NCI-H2196 treated with DMSO at 0.1 percent for 48 hours (cell line): ENCODE measurements around the gene RBFOX2.
"Not testable (repeated sequence)": the region's sequence is repeated elsewhere in the genome, so short reads cannot be mapped to it uniquely, and the experiment has no call there.

Experiments used
- DNase-seq: peaks from one replicate; lab custom pipeline; 2025; ENCODE audit not compliant: unreplicated experiment; lab: John Stamatoyannopoulos, UW

Gene RBFOX2

GRCh38 chr22:36044517-36044916 lies 15.9 kb upstream of the RBFOX2 start:
- not testable (repeated sequence) for DNase-seq

GRCh38 chr22:36042240-36042639 lies 13.6 kb upstream of the RBFOX2 start:
- no peak for DNase-seq

GRCh38 chr22:36039125-36039524 lies 10.5 kb upstream of the RBFOX2 start:
- no peak for DNase-seq

- DNase-seq, result no peak
These were observed 8.6 kb upstream of the RBFOX2 start for GRCh38 chr22:36037102-36037758.

GRCh38 chr22:36036167-36036624 lies 7.6 kb upstream of the RBFOX2 start:
- no peak for DNase-seq

GRCh38 chr22:36032611-36033010 lies 4.0 kb upstream of the RBFOX2 start:
- DNase-seq, result no peak

GRCh38 chr22:36029406-36029755 lies 757 bp upstream of the RBFOX2 start:
- DNase-seq, result no peak

GRCh38 chr22:36027935-36028645 lies 534 bp downstream of the RBFOX2 start:
- DNase-seq, result no peak

- DNase-seq, result no peak
These were observed 1.1 kb downstream of the RBFOX2 start for GRCh38 chr22:36027579-36027934.

- DNase-seq, result no peak
These were observed 1.9 kb downstream of the RBFOX2 start for GRCh38 chr22:36026741-36027140.

GRCh38 chr22:36022697-36023096 lies 5.9 kb downstream of the RBFOX2 start:
- DNase-seq, result no peak

GRCh38 chr22:36022162-36022561 lies 6.5 kb downstream of the RBFOX2 start:
- no peak for DNase-seq

- no peak for DNase-seq
These were observed 6.9 kb downstream of the RBFOX2 start for GRCh38 chr22:36021606-36022153.

GRCh38 chr22:36020865-36021264 lies 7.8 kb downstream of the RBFOX2 start:
- DNase-seq, result not testable (repeated sequence)

GRCh38 chr22:36017651-36018091 lies 11.0 kb downstream of the RBFOX2 start:
- peak; percentile 12 for DNase-seq

GRCh38 chr22:36016684-36017083 lies 11.9 kb downstream of the RBFOX2 start:
- no peak for DNase-seq

- no peak for DNase-seq
These were observed 12.7 kb downstream of the RBFOX2 start for GRCh38 chr22:36015811-36016529.

- DNase-seq, result no peak
These were observed 13.3 kb downstream of the RBFOX2 start for GRCh38 chr22:36015155-36015810.

GRCh38 chr22:36014546-36015074 lies 14.0 kb downstream of the RBFOX2 start:
- DNase-seq, result no peak

- no peak for DNase-seq
These were observed 16.3 kb downstream of the RBFOX2 start for GRCh38 chr22:36012332-36012731.

- DNase-seq, result no peak
These were observed 17.7 kb downstream of the RBFOX2 start for GRCh38 chr22:36010882-36011281.
